BLaER1 (cell line): Measurements from ENCODE around the gene LAMA2.

Experiments
- H3K27ac ChIP-seq: shearing (Covaris generic); formaldehyde crosslinking; 2 replicates; pipeline ENCODE4 v1.8.1; 2022
- H3K27me3 ChIP-seq: shearing (Covaris generic); formaldehyde crosslinking; 2 replicates; pipeline ENCODE4 v1.8.1; 2022
- H3K36me3 ChIP-seq: shearing (Covaris generic); formaldehyde crosslinking; 2 replicates; pipeline ENCODE4 v1.8.1; 2022
- H3K4me1 ChIP-seq: shearing (Covaris generic); formaldehyde crosslinking; 2 replicates; pipeline ENCODE4 v1.8.1; 2022
- H3K4me2 ChIP-seq: shearing (Covaris generic); formaldehyde crosslinking; 2 replicates; pipeline ENCODE4 v1.8.1; 2022
- H3K4me3 ChIP-seq: shearing (Covaris generic); formaldehyde crosslinking; 2 replicates; pipeline ENCODE4 v1.8.1; 2022
- H3K9ac ChIP-seq: shearing (Covaris generic); formaldehyde crosslinking; 2 replicates; pipeline ENCODE4 v1.8.1; 2022
- H3K9me3 ChIP-seq: shearing (Covaris generic); formaldehyde crosslinking; 2 replicates; pipeline ENCODE4 v1.8.1; 2022
- H4K20me1 ChIP-seq: shearing (Covaris generic); formaldehyde crosslinking; 2 replicates; pipeline ENCODE4 v1.8.1; 2022
- Cebpa-rat ChIP-seq: shearing (Covaris generic); IDR thresholded peaks from 2 replicates; pipeline ENCODE4 v1.8.1; 2022

Gene LAMA2

GRCh38 chr6:128954308-128955043 is 71.5 kb downstream of the LAMA2 start:
- no peak overlapping the region for H3K4me3 ChIP-seq
- H3K4me1 ChIP-seq = no peaks in the 10 kb centered on the region
- no peak overlapping the region for H3K27ac ChIP-seq
- no peaks in the 10 kb centered on the region for H3K9me3 ChIP-seq
- H3K27me3 ChIP-seq = no peaks in the 10 kb centered on the region
- H3K4me2 ChIP-seq = no peak overlapping the region
- TF ChIP-seq Cebpa-rat = no peak
- no peaks in the 10 kb centered on the region for H4K20me1 ChIP-seq
- H3K36me3 ChIP-seq = no peaks in the 10 kb centered on the region
- H3K9ac ChIP-seq = no peak overlapping the region

- H3K27me3 ChIP-seq = no peaks in the 10 kb centered on the region
- no peaks in the 10 kb centered on the region for H3K36me3 ChIP-seq
- no peak overlapping the region for H3K4me2 ChIP-seq
- no peaks in the 10 kb centered on the region for H3K4me1 ChIP-seq
- H3K9ac ChIP-seq = no peak overlapping the region
- H4K20me1 ChIP-seq = no peaks in the 10 kb centered on the region
- H3K4me3 ChIP-seq = no peak overlapping the region
- no peak for TF ChIP-seq Cebpa-rat
- no peaks in the 10 kb centered on the region for H3K9me3 ChIP-seq
- H3K27ac ChIP-seq = no peak overlapping the region
Measured at GRCh38 chr6:128963561-128963960, 80.6 kb downstream of the LAMA2 start.

GRCh38 chr6:128964233-128964755 is 81.4 kb downstream of the LAMA2 start:
- no peaks in the 10 kb centered on the region for H3K27me3 ChIP-seq
- H3K9ac ChIP-seq = no peak overlapping the region
- TF ChIP-seq Cebpa-rat = no peak
- H3K4me3 ChIP-seq = no peak overlapping the region
- no peaks in the 10 kb centered on the region for H3K4me1 ChIP-seq
- H4K20me1 ChIP-seq = no peaks in the 10 kb centered on the region
- H3K36me3 ChIP-seq = no peaks in the 10 kb centered on the region
- H3K9me3 ChIP-seq = no peaks in the 10 kb centered on the region
- no peak overlapping the region for H3K4me2 ChIP-seq
- no peak overlapping the region for H3K27ac ChIP-seq

GRCh38 chr6:128964771-128965170 is 81.8 kb downstream of the LAMA2 start:
- Histone ChIP-seq H3K9me3 (no peaks in the 10 kb centered on the region), H3K27ac (no peak overlapping the region), H3K4me3 (no peak overlapping the region), H4K20me1 (no peaks in the 10 kb centered on the region), H3K9ac (no peak overlapping the region), H3K36me3 (no peaks in the 10 kb centered on the region), H3K27me3 (no peaks in the 10 kb centered on the region), H3K4me2 (no peak overlapping the region), H3K4me1 (no peaks in the 10 kb centered on the region)
- no peak for TF ChIP-seq Cebpa-rat

GRCh38 chr6:128966934-128967333 is 84.0 kb downstream of the LAMA2 start:
- H3K9me3 ChIP-seq = no peaks in the 10 kb centered on the region
- TF ChIP-seq Cebpa-rat = no peak
- H3K4me1 ChIP-seq = no peaks in the 10 kb centered on the region
- H3K27me3 ChIP-seq = no peaks in the 10 kb centered on the region
- no peaks in the 10 kb centered on the region for H3K36me3 ChIP-seq
- no peaks in the 10 kb centered on the region for H4K20me1 ChIP-seq
- H3K4me3 ChIP-seq = no peak overlapping the region
- no peak overlapping the region for H3K9ac ChIP-seq
- H3K27ac ChIP-seq = no peak overlapping the region
- H3K4me2 ChIP-seq = no peak overlapping the region

- no peak overlapping the region for H3K9ac ChIP-seq
- no peaks in the 10 kb centered on the region for H3K27me3 ChIP-seq
- no peak for TF ChIP-seq Cebpa-rat
Measured at GRCh38 chr6:128979071-128979470, 96.1 kb downstream of the LAMA2 start.

GRCh38 chr6:128981716-128982115 is 98.8 kb downstream of the LAMA2 start:
- Histone ChIP-seq H3K9me3 (no peaks in the 10 kb centered on the region), H3K4me1 (no peaks in the 10 kb centered on the region), H3K27me3 (no peaks in the 10 kb centered on the region), H3K9ac (no peak overlapping the region), H3K27ac (no peak overlapping the region), H3K4me2 (no peak overlapping the region), H3K4me3 (no peak overlapping the region), H3K36me3 (no peaks in the 10 kb centered on the region), H4K20me1 (no peaks in the 10 kb centered on the region)
- no peak for TF ChIP-seq Cebpa-rat

More at GRCh38 chr6:128979071-128979470, 96.1 kb downstream of the LAMA2 start:
- Histone ChIP-seq H3K9me3 (no peaks in the 10 kb centered on the region), H3K27ac (no peak overlapping the region), H3K4me1 (no peaks in the 10 kb centered on the region), H3K36me3 (no peaks in the 10 kb centered on the region), H3K4me3 (no peak overlapping the region), H3K4me2 (no peak overlapping the region), H4K20me1 (no peaks in the 10 kb centered on the region)

- no peak for TF ChIP-seq Cebpa-rat
- Histone ChIP-seq H3K9ac (no peak overlapping the region), H3K27me3 (no peaks in the 10 kb centered on the region)
Measured at GRCh38 chr6:128990360-128990759, 107.4 kb downstream of the LAMA2 start.

GRCh38 chr6:128990915-128991314 is 108.0 kb downstream of the LAMA2 start:
- Histone ChIP-seq H3K36me3 (no peaks in the 10 kb centered on the region), H3K27me3 (no peaks in the 10 kb centered on the region), H3K4me1 (no peaks in the 10 kb centered on the region), H3K9ac (no peak overlapping the region), H4K20me1 (no peaks in the 10 kb centered on the region), H3K4me2 (no peak overlapping the region), H3K27ac (no peak overlapping the region), H3K4me3 (no peak overlapping the region), H3K9me3 (no peaks in the 10 kb centered on the region)
- no peak; the same call in 1 of the 2 replicates for TF ChIP-seq Cebpa-rat

More at GRCh38 chr6:128990360-128990759, 107.4 kb downstream of the LAMA2 start:
- Histone ChIP-seq H3K4me3 (no peak overlapping the region), H3K36me3 (no peaks in the 10 kb centered on the region), H4K20me1 (no peaks in the 10 kb centered on the region), H3K9me3 (no peaks in the 10 kb centered on the region), H3K27ac (no peak overlapping the region), H3K4me2 (no peak overlapping the region), H3K4me1 (no peaks in the 10 kb centered on the region)

- TF ChIP-seq Cebpa-rat = no peak
- Histone ChIP-seq H3K27me3 (no peaks in the 10 kb centered on the region), H3K36me3 (no peaks in the 10 kb centered on the region), H3K9me3 (no peaks in the 10 kb centered on the region), H3K4me1 (no peaks in the 10 kb centered on the region), H4K20me1 (no peaks in the 10 kb centered on the region), H3K4me2 (no peak overlapping the region), H3K9ac (no peak overlapping the region), H3K4me3 (no peak overlapping the region), H3K27ac (no peak overlapping the region)
Measured at GRCh38 chr6:128993166-128993565, 110.2 kb downstream of the LAMA2 start.

GRCh38 chr6:128997880-128998279 is 114.9 kb downstream of the LAMA2 start:
- no peak for TF ChIP-seq Cebpa-rat
- Histone ChIP-seq H3K9me3 (no peaks in the 10 kb centered on the region), H3K36me3 (no peaks in the 10 kb centered on the region), H3K4me1 (no peaks in the 10 kb centered on the region), H3K27me3 (no peaks in the 10 kb centered on the region), H4K20me1 (no peaks in the 10 kb centered on the region), H3K4me2 (no peak overlapping the region), H3K4me3 (no peak overlapping the region), H3K9ac (no peak overlapping the region), H3K27ac (no peak overlapping the region)
